ENCODE results near the gene HPSE2. TPM values are rescaled to one million over a fixed set of nuclear protein-coding genes. Genes with fewer than 3 reads are reported as not detected.
"Not testable (repeated sequence)": the region's sequence is repeated elsewhere in the genome, so short reads cannot be mapped to it uniquely, and the experiment has no call there.

Gene HPSE2
- total and polyA plus RNA-seq, 3 experiments from 2014 or later = 0.07 to 1.2 TPM; not detected in 1

DNA sequence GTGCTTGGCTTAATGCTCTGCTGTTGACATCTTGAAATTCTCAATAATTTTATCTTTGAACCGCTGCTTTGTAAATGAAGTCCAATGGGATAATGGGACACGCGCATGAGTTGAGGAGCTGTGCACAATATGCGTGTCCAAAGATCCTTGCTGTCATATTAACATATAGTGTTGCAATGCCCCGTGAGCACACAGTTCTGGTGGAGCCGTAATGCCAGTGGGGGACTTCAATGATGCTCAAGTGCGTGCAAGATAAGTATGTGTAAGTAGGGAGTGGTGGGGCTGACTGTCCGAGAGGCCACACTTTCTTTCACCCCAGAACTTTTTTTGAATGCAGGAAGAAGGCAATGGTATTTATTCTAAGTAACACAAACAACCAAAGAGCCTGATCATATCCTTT, 711.5 kb downstream of the HPSE2 start:
- Histone ChIP-seq H3K36me3 (ENCODE audit: insufficient read depth, low read length) (no peaks in the 10 kb centered on the region), H3K4me3 (ENCODE audit: low read length) (no peak overlapping the region), H3K27ac (ENCODE audit: low read depth, low read length) (no peak overlapping the region), H3K4me1 (ENCODE audit: insufficient read depth, low read length) (no peaks in the 10 kb centered on the region), H3K27me3 (ENCODE audit: insufficient read depth, low read length, poor library complexity, severe bottlenecking) (no peaks in the 10 kb centered on the region), H3K9me3 (ENCODE audit: low read length) (no peaks in the 10 kb centered on the region)
- H3K4me3 Mint-ChIP-seq = no peak overlapping the region
- POLR2A ChIA-PET = no interaction called here
- H3K4me1 Mint-ChIP-seq = no peaks in the 10 kb centered on the region
- H3K27ac Mint-ChIP-seq = no peak overlapping the region
- no peaks in the 10 kb centered on the region for H3K36me3 Mint-ChIP-seq
- CTCF ChIA-PET = no interaction called here
- H3K9me3 Mint-ChIP-seq = peaks cover 0 to 3% (median 0%) of the 10 kb centered on the region in 5 donors
- H3K27me3 Mint-ChIP-seq = peaks cover 3 to 13% of the 10 kb centered on the region in 2 donors
- DNase-seq = no peak

DNA sequence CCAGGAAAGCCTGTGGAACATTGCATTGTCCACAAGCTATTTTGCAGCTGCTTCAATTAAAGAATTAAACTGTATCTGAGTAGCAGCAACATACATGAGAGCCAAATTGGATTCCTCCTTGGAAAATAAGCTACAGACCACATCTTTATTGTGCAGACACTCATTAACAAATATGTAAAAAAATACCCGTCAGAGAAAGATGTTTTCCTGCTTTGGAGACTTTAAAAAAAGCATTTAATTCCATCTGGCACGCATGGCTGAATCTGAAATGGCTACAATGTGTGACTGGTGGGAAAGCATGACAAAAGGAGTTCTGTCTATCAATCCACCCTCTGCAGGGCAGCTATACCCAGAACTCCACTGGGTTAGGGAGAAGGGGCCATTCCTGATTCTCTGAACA, 715.8 kb downstream of the HPSE2 start:
- Mint-ChIP-seq H3K27me3 (peaks cover 4 to 48% of the 10 kb centered on the region in 2 donors), H3K4me3 (no peak overlapping the region)
- CTCF ChIA-PET = no interaction called here

DNA sequence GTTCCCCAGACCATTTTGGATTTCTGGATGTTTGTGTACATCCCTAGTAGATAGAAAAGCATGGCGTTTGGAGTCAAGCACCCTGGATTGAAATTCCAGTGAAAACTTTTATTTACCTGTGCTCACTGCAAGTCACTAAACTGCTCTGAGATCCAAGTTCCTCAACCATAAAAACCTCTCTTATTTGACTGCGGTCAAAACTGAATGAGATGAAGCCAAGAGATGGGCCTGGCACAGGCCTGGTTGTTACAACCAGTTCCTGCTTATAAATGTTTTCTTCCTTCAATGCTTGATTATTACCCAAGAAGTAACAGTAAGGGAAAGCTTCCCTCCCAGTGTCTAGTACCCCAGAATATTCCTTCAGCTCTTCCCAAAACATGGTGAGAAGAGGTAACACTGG, 718.0 kb downstream of the HPSE2 start:
- H3K27me3 Mint-ChIP-seq = peaks cover 4 to 51% of the 10 kb centered on the region in 2 donors
- Histone ChIP-seq H3K36me3 (ENCODE audit: insufficient read depth, low read length) (no peaks in the 10 kb centered on the region), H3K9me3 (ENCODE audit: low read length) (no peaks in the 10 kb centered on the region), H3K27ac (ENCODE audit: low read depth, low read length) (no peak overlapping the region), H3K4me1 (ENCODE audit: insufficient read depth, low read length) (no peaks in the 10 kb centered on the region), H3K4me3 (ENCODE audit: low read length) (no peak overlapping the region), H3K27me3 (ENCODE audit: insufficient read depth, low read length, poor library complexity, severe bottlenecking) (peaks cover 6% of the 10 kb centered on the region)
- no peak for DNase-seq
- POLR2A ChIA-PET = no interaction called here
- H3K27ac Mint-ChIP-seq = no peak overlapping the region
- peaks cover 0 to 3% (median 0%) of the 10 kb centered on the region in 5 donors for H3K9me3 Mint-ChIP-seq
- CTCF ChIA-PET = no interaction called here
- no peaks in the 10 kb centered on the region for H3K36me3 Mint-ChIP-seq
- H3K4me3 Mint-ChIP-seq = no peak overlapping the region
- H3K4me1 Mint-ChIP-seq = no peaks in the 10 kb centered on the region

More for the DNA sequence above, 715.8 kb downstream of the HPSE2 start:
- Mint-ChIP-seq H3K4me1 (no peaks in the 10 kb centered on the region), H3K9me3 (peaks cover 0 to 3% (median 0%) of the 10 kb centered on the region in 5 donors), H3K36me3 (no peaks in the 10 kb centered on the region), H3K27ac (no peak overlapping the region)
- POLR2A ChIA-PET = no interaction called here
- Histone ChIP-seq H3K4me1 (ENCODE audit: insufficient read depth, low read length) (no peaks in the 10 kb centered on the region), H3K4me3 (ENCODE audit: low read length) (no peak overlapping the region), H3K27ac (ENCODE audit: low read depth, low read length) (no peak overlapping the region), H3K27me3 (ENCODE audit: insufficient read depth, low read length, poor library complexity, severe bottlenecking) (peaks cover 6% of the 10 kb centered on the region), H3K36me3 (ENCODE audit: insufficient read depth, low read length) (no peaks in the 10 kb centered on the region), H3K9me3 (ENCODE audit: low read length) (no peaks in the 10 kb centered on the region)
- DNase-seq = no peak

DNA sequence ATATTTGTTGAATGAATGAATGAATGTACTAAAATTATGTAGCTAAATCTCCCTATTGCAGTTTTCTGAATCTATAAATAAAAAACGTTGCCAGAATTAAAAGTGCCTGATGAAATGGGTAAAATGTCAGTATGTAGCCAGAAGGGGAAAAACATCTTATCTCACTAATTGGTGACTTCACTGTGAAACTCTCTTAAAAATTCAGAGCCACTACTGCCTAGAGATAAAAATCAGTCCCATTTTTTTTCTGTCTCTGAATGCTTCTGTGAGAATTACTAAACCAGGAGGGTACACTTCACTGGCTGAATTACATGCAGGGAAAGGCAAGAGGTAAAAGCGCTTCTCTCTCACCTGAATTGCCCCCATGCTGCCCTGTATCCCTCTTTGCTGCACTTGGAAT, 719.3 kb downstream of the HPSE2 start:
- Mint-ChIP-seq H3K36me3 (no peaks in the 10 kb centered on the region), H3K27me3 (peaks cover 4 to 51% of the 10 kb centered on the region in 2 donors), H3K4me3 (no peak overlapping the region), H3K27ac (no peak overlapping the region), H3K9me3 (peaks cover 0 to 3% (median 0%) of the 10 kb centered on the region in 5 donors), H3K4me1 (no peaks in the 10 kb centered on the region)
- POLR2A ChIA-PET = no interaction called here
- H3K9me3 ChIP-seq (ENCODE audit: low read length) = no peaks in the 10 kb centered on the region
- no peak overlapping the region for H3K4me3 ChIP-seq (ENCODE audit: low read length)
- H3K4me1 ChIP-seq (ENCODE audit: insufficient read depth, low read length) = no peaks in the 10 kb centered on the region
- no peak overlapping the region for H3K27ac ChIP-seq (ENCODE audit: low read depth, low read length)
- H3K27me3 ChIP-seq (ENCODE audit: insufficient read depth, low read length, poor library complexity, severe bottlenecking) = peaks cover 6% of the 10 kb centered on the region
- DNase-seq = no peak
- no peaks in the 10 kb centered on the region for H3K36me3 ChIP-seq (ENCODE audit: insufficient read depth, low read length)
- CTCF ChIA-PET = no interaction called here

DNA sequence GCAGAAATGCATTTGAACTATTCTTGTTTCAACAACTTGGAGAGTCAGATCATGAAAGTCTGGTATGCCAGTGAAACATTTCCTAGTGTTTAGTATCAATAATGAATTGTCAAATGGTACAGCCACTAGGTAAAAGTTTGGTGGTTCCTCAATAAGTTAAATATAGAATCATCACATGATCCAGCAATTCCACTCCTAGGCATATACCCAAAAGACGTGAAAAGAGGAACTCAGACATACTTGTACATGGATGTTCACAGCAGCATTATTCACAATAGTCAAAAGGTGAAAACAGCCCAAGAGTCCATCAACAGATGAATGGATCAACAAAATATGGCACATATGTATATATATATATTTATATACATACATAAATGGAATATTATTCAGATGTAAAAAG, 721.9 kb downstream of the HPSE2 start:
- Mint-ChIP-seq H3K4me3 (no peak overlapping the region), H3K27me3 (peaks cover 4 to 35% of the 10 kb centered on the region in 2 donors), H3K4me1 (no peaks in the 10 kb centered on the region), H3K9me3 (no peaks in the 10 kb centered on the region), H3K27ac (no peak overlapping the region), H3K36me3 (no peaks in the 10 kb centered on the region)
- Histone ChIP-seq H3K4me1 (ENCODE audit: insufficient read depth, low read length) (no peaks in the 10 kb centered on the region), H3K27me3 (ENCODE audit: insufficient read depth, low read length, poor library complexity, severe bottlenecking) (peaks cover 6% of the 10 kb centered on the region), H3K9me3 (ENCODE audit: low read length) (no peaks in the 10 kb centered on the region), H3K27ac (ENCODE audit: low read depth, low read length) (no peak overlapping the region), H3K4me3 (ENCODE audit: low read length) (no peak overlapping the region), H3K36me3 (ENCODE audit: insufficient read depth, low read length) (no peaks in the 10 kb centered on the region)
- POLR2A ChIA-PET = no interaction called here
- CTCF ChIA-PET = no interaction called here
- DNase-seq = no peak

DNA sequence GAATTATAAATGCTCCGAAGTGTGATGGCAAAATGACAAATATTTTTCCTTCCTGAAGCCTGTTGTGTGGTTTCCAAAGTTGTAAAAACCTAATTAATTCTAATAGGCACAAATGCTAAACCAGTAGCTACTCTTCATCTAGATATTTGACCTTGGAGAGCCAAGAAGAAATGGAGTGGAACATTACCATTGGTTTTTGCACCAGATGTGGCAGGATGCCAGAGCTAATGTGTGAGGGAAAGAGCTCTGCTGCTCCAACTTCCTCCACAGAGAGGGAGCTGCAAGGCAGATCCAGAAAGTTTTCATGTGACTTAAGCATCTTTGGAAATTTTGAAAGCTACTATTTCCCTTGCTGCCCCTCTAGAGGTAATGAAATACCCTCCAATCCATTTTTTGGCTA, 723.8 kb downstream of the HPSE2 start:
- ChIA-PET POLR2A (no interaction called here), CTCF (no interaction called here)
- DNase-seq = no peak
- Mint-ChIP-seq H3K36me3 (no peaks in the 10 kb centered on the region), H3K4me1 (no peaks in the 10 kb centered on the region), H3K27me3 (peaks cover 2 to 34% of the 10 kb centered on the region in 2 donors), H3K27ac (no peak overlapping the region), H3K4me3 (no peak overlapping the region), H3K9me3 (no peaks in the 10 kb centered on the region)
- H3K27me3 ChIP-seq (ENCODE audit: insufficient read depth, low read length, poor library complexity, severe bottlenecking) = peaks cover 5% of the 10 kb centered on the region
- H3K36me3 ChIP-seq (ENCODE audit: insufficient read depth, low read length) = no peaks in the 10 kb centered on the region
- no peak overlapping the region for H3K27ac ChIP-seq (ENCODE audit: low read depth, low read length)
- H3K4me1 ChIP-seq (ENCODE audit: insufficient read depth, low read length) = no peaks in the 10 kb centered on the region
- H3K9me3 ChIP-seq (ENCODE audit: low read length) = no peaks in the 10 kb centered on the region
- H3K4me3 ChIP-seq (ENCODE audit: low read length) = no peak overlapping the region

DNA sequence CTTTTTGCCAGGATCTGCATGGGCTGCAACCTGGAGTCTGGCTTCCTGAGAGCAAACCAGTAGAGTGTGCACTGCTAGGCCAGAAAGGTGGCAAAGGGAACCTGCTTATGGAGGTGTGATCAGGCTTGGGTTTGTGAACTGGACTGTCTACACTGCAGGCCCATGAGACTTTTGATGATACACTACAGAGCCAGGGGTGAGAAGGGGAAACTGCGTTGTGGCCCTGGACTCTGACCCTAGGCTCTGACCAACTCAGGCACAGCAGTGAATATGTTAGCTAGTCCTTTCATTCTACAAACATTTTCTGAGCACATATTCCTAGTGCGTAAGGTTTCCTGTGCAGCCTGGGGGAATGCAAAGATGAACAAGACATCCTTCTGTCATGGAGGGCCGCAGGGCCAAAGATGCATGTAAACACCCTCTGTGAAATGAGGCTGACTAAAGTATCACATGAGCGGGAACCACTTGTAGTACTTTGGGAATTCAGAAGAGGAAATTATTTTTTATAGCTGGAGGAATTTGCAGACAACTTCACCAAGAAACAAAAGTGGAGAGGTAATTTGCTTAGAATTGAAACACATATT, 725.1 kb downstream of the HPSE2 start:
- DNase-seq = no peak
- no peaks in the 10 kb centered on the region for H3K4me1 Mint-ChIP-seq
- ChIA-PET POLR2A (no interaction called here), CTCF (no interaction called here)
- Histone ChIP-seq H3K4me3 (ENCODE audit: low read length) (no peak overlapping the region), H3K9me3 (ENCODE audit: low read length) (no peaks in the 10 kb centered on the region), H3K36me3 (ENCODE audit: insufficient read depth, low read length) (no peaks in the 10 kb centered on the region), H3K27me3 (ENCODE audit: insufficient read depth, low read length, poor library complexity, severe bottlenecking) (no peaks in the 10 kb centered on the region), H3K4me1 (ENCODE audit: insufficient read depth, low read length) (no peaks in the 10 kb centered on the region), H3K27ac (ENCODE audit: low read depth, low read length) (no peak overlapping the region)
- no peak overlapping the region for H3K27ac Mint-ChIP-seq
- no peaks in the 10 kb centered on the region for H3K36me3 Mint-ChIP-seq
- H3K4me3 Mint-ChIP-seq = no peak overlapping the region
- H3K27me3 Mint-ChIP-seq = peaks cover 4 to 26% of the 10 kb centered on the region in 2 donors
- no peaks in the 10 kb centered on the region for H3K9me3 Mint-ChIP-seq

DNA sequence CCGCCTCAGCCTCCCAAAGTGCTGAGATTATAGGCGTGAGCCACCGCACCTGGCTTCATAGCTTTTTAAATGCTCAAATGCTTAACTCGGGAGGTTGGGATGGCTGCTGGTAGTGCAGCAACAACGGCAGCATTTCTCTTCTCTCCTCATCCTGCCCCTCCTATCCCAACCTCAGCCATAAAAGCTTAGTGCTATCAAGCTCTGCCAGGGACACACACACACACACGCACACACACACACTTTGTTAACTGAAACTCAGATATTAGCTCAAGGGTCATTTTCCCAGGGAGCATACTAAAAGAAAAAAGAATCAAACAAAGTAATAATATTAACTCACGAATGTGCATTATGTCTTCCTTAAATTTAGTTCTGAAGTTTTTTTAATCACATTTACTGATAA, 725.9 kb downstream of the HPSE2 start:
- Histone ChIP-seq H3K4me1 (ENCODE audit: insufficient read depth, low read length) (no peaks in the 10 kb centered on the region), H3K27ac (ENCODE audit: low read depth, low read length) (no peak overlapping the region), H3K9me3 (ENCODE audit: low read length) (no peaks in the 10 kb centered on the region), H3K27me3 (ENCODE audit: insufficient read depth, low read length, poor library complexity, severe bottlenecking) (no peaks in the 10 kb centered on the region), H3K36me3 (ENCODE audit: insufficient read depth, low read length) (no peaks in the 10 kb centered on the region), H3K4me3 (ENCODE audit: low read length) (no peak overlapping the region)
- no peak overlapping the region for H3K4me3 Mint-ChIP-seq
- POLR2A ChIA-PET = no interaction called here
- no peaks in the 10 kb centered on the region for H3K9me3 Mint-ChIP-seq
- CTCF ChIA-PET = no interaction called here
- no peaks in the 10 kb centered on the region for H3K36me3 Mint-ChIP-seq
- H3K27me3 Mint-ChIP-seq = peaks cover 4 to 19% of the 10 kb centered on the region in 2 donors
- H3K4me1 Mint-ChIP-seq = no peaks in the 10 kb centered on the region
- DNase-seq = no peak
- H3K27ac Mint-ChIP-seq = no peak overlapping the region

DNA sequence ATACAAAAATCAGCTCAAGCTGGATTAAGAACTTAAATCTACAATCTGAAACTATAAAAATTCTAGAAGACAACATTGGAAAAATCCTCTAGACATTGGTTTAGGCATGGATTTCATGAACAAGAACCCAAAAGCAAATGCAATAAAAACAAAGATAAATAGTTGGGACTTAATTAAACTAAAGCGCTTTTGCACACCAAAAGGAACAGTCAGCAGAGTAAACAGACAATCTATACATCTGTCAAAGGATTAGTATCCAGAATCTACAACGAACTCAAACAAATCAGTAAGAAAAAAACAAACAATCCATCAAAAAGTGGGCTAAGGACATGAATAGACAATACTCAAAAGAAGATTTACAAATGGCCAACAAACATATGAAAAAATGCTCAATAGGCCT, 733.1 kb downstream of the HPSE2 start:
- DNase-seq; POLR2A ChIA-PET; H3K27ac Mint-ChIP-seq; H3K27ac ChIP-seq (ENCODE audit: low read depth, low read length); H3K27me3 ChIP-seq (ENCODE audit: insufficient read depth, low read length, poor library complexity, severe bottlenecking); H3K4me3 ChIP-seq (ENCODE audit: low read length); H3K4me3 Mint-ChIP-seq; CTCF ChIA-PET; H3K9me3 ChIP-seq (ENCODE audit: low read length); H3K9me3 Mint-ChIP-seq; H3K4me1 ChIP-seq (ENCODE audit: insufficient read depth, low read length); H3K36me3 ChIP-seq (ENCODE audit: insufficient read depth, low read length): not testable (repeated sequence)
- H3K36me3 Mint-ChIP-seq = peaks cover 0 to 13% (median 0%) of the 10 kb centered on the region in 3 donors
- H3K27me3 Mint-ChIP-seq = peaks cover 15 to 45% of the 10 kb centered on the region in 2 donors
- H3K4me1 Mint-ChIP-seq = peaks cover 5 to 21% (median 10%) of the 10 kb centered on the region in 3 donors
